ENCODE data around the gene SLC27A6.

SLC27A6 gene

GRCh38 chr5:129049126-129049799 lies 84.0 kb downstream of the SLC27A6 start:
- ATAC-seq: peak; percentile 27; the same call in 1 of the 3 replicates
- TF ChIP-seq CSRNP3 (CRISPR knock-in tag; IDR thresholded peaks at IDR 0.05): no peak
- no peak for TF ChIP-seq ZFP30 (CRISPR knock-in tag; IDR thresholded peaks at IDR 0.05)
- no peak for TF ChIP-seq ARNTL (CRISPR knock-in tag; IDR thresholded peaks at IDR 0.05; ENCODE audit: borderline replicate concordance, low read depth)
- TF ChIP-seq CREB5 (CRISPR knock-in tag; IDR thresholded peaks at IDR 0.05; ENCODE audit: low read depth): no peak
- 0 out of 2 replicates have a peak, but pooled peaks have one; percentile 54 for TF ChIP-seq ZFP3 (CRISPR knock-in tag; IDR thresholded peaks at IDR 0.05)
- peak; percentile 45 for TF ChIP-seq ISL1 (CRISPR knock-in tag; IDR thresholded peaks at IDR 0.05)
- no peak for TF ChIP-seq SNAI2 (CRISPR knock-in tag; IDR thresholded peaks at IDR 0.05)
- TF ChIP-seq TOX (CRISPR knock-in tag; IDR thresholded peaks at IDR 0.05; ENCODE audit: borderline replicate concordance): no peak

- TF ChIP-seq ISL1 (CRISPR knock-in tag; IDR thresholded peaks at IDR 0.05) (peak; percentile 49; the same call in 1 of the 2 replicates), SNAI2 (CRISPR knock-in tag; IDR thresholded peaks at IDR 0.05) (no peak), CSRNP3 (CRISPR knock-in tag; IDR thresholded peaks at IDR 0.05) (no peak)
Observed at GRCh38 chr5:129051283-129051682, 86.0 kb downstream of the SLC27A6 start.

GRCh38 chr5:129053438-129053837 lies 88.2 kb downstream of the SLC27A6 start:
- TF ChIP-seq BACH2 (CRISPR knock-in tag; IDR thresholded peaks at IDR 0.05; ENCODE audit: borderline replicate concordance): no peak
- no peak for TF ChIP-seq ZNF565 (CRISPR knock-in tag; conservative IDR thresholded peaks at IDR 0.05; ENCODE audit: low read depth)
- no peak for TF ChIP-seq CSDC2 (CRISPR knock-in tag; IDR thresholded peaks at IDR 0.05)
- no peak for TF ChIP-seq CREB5 (CRISPR knock-in tag; IDR thresholded peaks at IDR 0.05; ENCODE audit: low read depth)
- no peak for TF ChIP-seq TCF4 (CRISPR knock-in tag; IDR thresholded peaks at IDR 0.05; ENCODE audit: borderline replicate concordance)
- no peak for TF ChIP-seq ISL1 (CRISPR knock-in tag; IDR thresholded peaks at IDR 0.05)
- no peak for TF ChIP-seq OSR1 (CRISPR knock-in tag; IDR thresholded peaks at IDR 0.05)
- no peak for TF ChIP-seq ZFP3 (CRISPR knock-in tag; IDR thresholded peaks at IDR 0.05)
- no peak for TF ChIP-seq ZC3H10 (CRISPR knock-in tag; IDR thresholded peaks at IDR 0.05)
- no peak for TF ChIP-seq PATZ1 (CRISPR knock-in tag; IDR thresholded peaks at IDR 0.05; ENCODE audit: borderline replicate concordance)
- TF ChIP-seq ZFP30 (CRISPR knock-in tag; IDR thresholded peaks at IDR 0.05): no peak
- TF ChIP-seq ZNF70 (CRISPR knock-in tag; IDR thresholded peaks at IDR 0.05): no peak
- no peak for ATAC-seq

More at GRCh38 chr5:129051283-129051682, 86.0 kb downstream of the SLC27A6 start:
- no peak for ATAC-seq

- TF ChIP-seq CSDC2 (CRISPR knock-in tag; IDR thresholded peaks at IDR 0.05) (no peak), ESRRG (CRISPR knock-in tag; IDR thresholded peaks at IDR 0.05) (no peak), RARB (CRISPR knock-in tag; IDR thresholded peaks at IDR 0.05) (no peak), ZNF8 (CRISPR knock-in tag; IDR thresholded peaks at IDR 0.05) (no peak), ZNF565 (CRISPR knock-in tag; conservative IDR thresholded peaks at IDR 0.05; ENCODE audit: low read depth) (no peak), PATZ1 (CRISPR knock-in tag; IDR thresholded peaks at IDR 0.05; ENCODE audit: borderline replicate concordance) (no peak), ARNTL (CRISPR knock-in tag; IDR thresholded peaks at IDR 0.05; ENCODE audit: borderline replicate concordance, low read depth) (no peak), ZFP30 (CRISPR knock-in tag; IDR thresholded peaks at IDR 0.05) (no peak)
- no peak for ATAC-seq
Observed at GRCh38 chr5:129057329-129057728, 92.0 kb downstream of the SLC27A6 start.

Data from SK-N-SH treated with all-trans-retinoic acid at 6 μM for 48 hours (cell line).